ENCODE data around the gene LBHD1. TPM values are rescaled to one million over a fixed set of nuclear protein-coding genes. Genes with fewer than 3 reads are reported as not detected.
A peak's percentile ranks its signal among the peaks of the same experiment; 100 is the strongest.
"Not testable (repeated sequence)": the region's sequence is repeated elsewhere in the genome, so short reads cannot be mapped to it uniquely, and the experiment has no call there.

The LBHD1 gene
- total RNA-seq, 1 donor from 2014 or later, result 1.0 TPM

DNA sequence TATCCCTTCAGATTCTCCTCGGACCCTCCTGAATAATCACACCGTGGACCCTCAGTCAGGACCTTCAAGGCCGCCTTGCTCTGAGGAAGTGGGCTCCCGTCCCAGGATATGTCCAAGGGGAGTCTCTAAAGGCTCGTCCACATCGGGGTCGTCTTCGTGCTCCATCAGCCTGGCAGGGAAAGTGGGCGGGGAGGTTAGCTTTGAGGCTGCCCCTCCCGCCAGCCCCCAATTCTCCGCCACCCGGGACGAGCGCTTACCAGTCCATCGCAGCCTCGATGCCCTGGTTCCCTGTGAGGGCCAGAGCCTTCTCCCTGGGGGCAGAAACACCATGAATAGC lies 6.3 kb upstream of the LBHD1 start:
- Histone ChIP-seq H3K36me3 (ENCODE audit: control insufficient read depth in 3 of 3, insufficient read depth in 3 of 3, low read length in 3 of 3) (peaks cover 19 to 29% (median 19%) of the 10 kb centered on the region in 3 donors), H3K4me3 (ENCODE audit: low read length in 3 of 3) (peak overlapping the region; percentile 78 to 96 (median 93)), H3K27ac (ENCODE audit: low read depth, low read length) (peak overlapping the region; percentile 80), H3K4me1 (ENCODE audit: control insufficient read depth in 3 of 3, insufficient read depth in 3 of 3, low read length in 3 of 3) (peaks cover 24 to 38% (median 29%) of the 10 kb centered on the region in 3 donors), H3K9me3 (ENCODE audit: control insufficient read depth in 3 of 3, low read length in 3 of 3) (no peaks in the 10 kb centered on the region), H3K9ac (ENCODE audit: low read depth in 1 of 3, low read length in 3 of 3) (peak overlapping the region; percentile 91 to 99 (median 97)), H3K27me3 (ENCODE audit: control insufficient read depth in 3 of 3, insufficient read depth in 3 of 3, low read length in 3 of 3) (no peaks in the 10 kb centered on the region)

DNA sequence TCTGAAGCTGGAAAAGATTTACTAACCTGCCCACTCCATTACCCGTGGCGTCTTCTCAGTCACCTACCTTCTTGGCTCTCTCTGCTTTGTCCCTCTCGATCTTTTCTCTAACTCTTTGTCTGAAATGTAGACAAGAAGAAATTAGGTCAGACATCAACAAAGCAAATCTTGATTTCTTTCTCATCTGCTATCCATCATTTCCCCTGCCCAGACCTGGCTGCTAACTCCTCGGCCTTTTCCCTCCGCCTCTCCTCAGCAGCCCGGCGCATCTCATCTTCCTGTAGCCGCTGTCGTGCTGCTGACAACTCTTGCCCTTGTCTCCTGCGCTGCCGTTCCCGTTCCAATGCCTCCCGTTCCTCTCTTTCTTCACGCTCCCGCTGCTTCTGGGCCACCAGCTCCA lies 5.6 kb upstream of the LBHD1 start:
- Histone ChIP-seq H3K4me3 (ENCODE audit: low read length in 3 of 3) (peak overlapping the region; percentile 78 to 96 (median 93)), H3K9me3 (ENCODE audit: control insufficient read depth in 3 of 3, low read length in 3 of 3) (no peaks in the 10 kb centered on the region), H3K4me1 (ENCODE audit: control insufficient read depth in 3 of 3, insufficient read depth in 3 of 3, low read length in 3 of 3) (peaks cover 29 to 45% (median 35%) of the 10 kb centered on the region in 3 donors), H3K27me3 (ENCODE audit: control insufficient read depth in 3 of 3, insufficient read depth in 3 of 3, low read length in 3 of 3) (no peaks in the 10 kb centered on the region), H3K9ac (ENCODE audit: low read depth in 1 of 3, low read length in 3 of 3) (peak overlapping the region; percentile 72 to 99 (median 97)), H3K36me3 (ENCODE audit: control insufficient read depth in 3 of 3, insufficient read depth in 3 of 3, low read length in 3 of 3) (peaks cover 19 to 33% (median 26%) of the 10 kb centered on the region in 3 donors), H3K27ac (ENCODE audit: low read depth, low read length) (peak overlapping the region; percentile 80)

DNA sequence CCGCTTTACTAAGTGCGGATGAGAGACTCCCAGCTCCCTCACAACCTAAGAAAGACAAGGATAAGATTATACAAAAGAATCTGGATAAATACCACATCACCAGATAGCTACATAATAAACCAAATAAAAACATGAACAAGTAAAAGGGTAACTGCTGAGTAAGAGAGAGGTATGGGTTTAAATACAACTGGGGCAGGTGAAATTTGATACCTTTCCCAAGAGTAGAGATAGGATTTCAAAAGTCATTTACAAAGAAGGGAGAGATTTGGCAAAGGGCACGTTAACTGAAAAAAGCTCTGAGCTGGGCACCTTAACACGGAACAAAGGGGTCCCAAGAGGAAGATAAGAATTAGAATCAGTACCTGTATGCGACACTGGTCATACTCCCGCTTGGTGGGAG lies 5.1 kb upstream of the LBHD1 start:
- H3K4me1 ChIP-seq (ENCODE audit: control insufficient read depth in 3 of 3, insufficient read depth in 3 of 3, low read length in 3 of 3), result peaks cover 35 to 50% (median 40%) of the 10 kb centered on the region in 3 donors
- H3K4me3 ChIP-seq (ENCODE audit: low read length in 3 of 3), result peak overlapping the region in 2 of 3 donors; percentile 4 to 78
- peak overlapping the region; percentile 80 for H3K27ac ChIP-seq (ENCODE audit: low read depth, low read length)
- H3K36me3 ChIP-seq (ENCODE audit: control insufficient read depth in 3 of 3, insufficient read depth in 3 of 3, low read length in 3 of 3), result peaks cover 19 to 33% (median 26%) of the 10 kb centered on the region in 3 donors
- H3K9me3 ChIP-seq (ENCODE audit: control insufficient read depth in 3 of 3, low read length in 3 of 3), result no peaks in the 10 kb centered on the region
- H3K9ac ChIP-seq (ENCODE audit: low read depth in 1 of 3, low read length in 3 of 3), result peak overlapping the region; percentile 7 to 99 (median 33)
- H3K27me3 ChIP-seq (ENCODE audit: control insufficient read depth in 3 of 3, insufficient read depth in 3 of 3, low read length in 3 of 3), result no peaks in the 10 kb centered on the region

DNA sequence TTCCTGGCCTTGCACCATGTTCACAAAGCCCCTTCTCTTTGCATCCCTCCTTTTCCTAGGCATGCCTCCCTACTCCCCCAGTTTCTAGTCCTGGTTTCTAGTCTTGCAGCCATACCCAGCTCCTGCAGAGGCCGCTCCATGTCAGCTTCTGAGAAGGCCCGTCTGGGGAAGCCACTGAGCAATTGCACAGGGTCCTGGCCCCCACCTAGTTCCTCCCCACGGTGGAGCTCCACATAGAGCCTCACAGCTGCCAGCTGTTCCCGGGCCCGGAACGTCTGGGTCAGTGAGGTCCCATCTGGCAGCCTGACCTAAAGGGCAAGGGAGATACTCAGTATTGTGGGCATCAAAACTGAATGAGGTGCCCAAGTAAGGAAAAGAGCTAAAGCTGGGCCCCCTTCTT lies 4.6 kb upstream of the LBHD1 start:
- H3K27me3 ChIP-seq (ENCODE audit: control insufficient read depth in 3 of 3, insufficient read depth in 3 of 3, low read length in 3 of 3), result no peaks in the 10 kb centered on the region
- H3K4me3 ChIP-seq (ENCODE audit: low read length in 3 of 3), result peak overlapping the region in 1 of 3 donors; percentile 4
- H3K36me3 ChIP-seq (ENCODE audit: control insufficient read depth in 3 of 3, insufficient read depth in 3 of 3, low read length in 3 of 3), result peaks cover 19 to 33% (median 26%) of the 10 kb centered on the region in 3 donors
- H3K9ac ChIP-seq (ENCODE audit: low read depth in 1 of 3, low read length in 3 of 3), result peak overlapping the region in 2 of 3 donors; percentile 51 to 55
- no peaks in the 10 kb centered on the region for H3K9me3 ChIP-seq (ENCODE audit: control insufficient read depth in 3 of 3, low read length in 3 of 3)
- peaks cover 37 to 52% (median 41%) of the 10 kb centered on the region in 3 donors for H3K4me1 ChIP-seq (ENCODE audit: control insufficient read depth in 3 of 3, insufficient read depth in 3 of 3, low read length in 3 of 3)
- H3K27ac ChIP-seq (ENCODE audit: low read depth, low read length), result no peak overlapping the region

DNA sequence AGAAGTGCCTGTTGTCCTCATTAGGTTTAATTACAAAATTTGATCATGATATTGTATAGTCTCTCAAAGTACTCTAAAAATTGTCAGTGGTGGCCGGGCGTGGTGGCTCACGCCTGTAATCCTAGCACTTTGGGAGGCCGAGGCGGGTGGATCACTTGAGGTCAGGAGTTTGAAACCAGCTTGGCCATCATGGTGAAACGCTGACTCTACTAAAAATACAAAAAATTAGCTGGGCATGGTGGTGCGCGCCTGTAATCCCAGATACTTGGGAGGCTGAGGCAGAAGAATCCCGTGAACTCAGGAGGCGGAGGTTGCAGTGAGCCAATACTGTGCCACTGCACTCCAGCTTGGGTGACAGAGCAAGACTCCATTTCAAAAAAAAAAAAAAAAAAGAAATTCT lies 3.3 kb upstream of the LBHD1 start:
- H3K27me3 ChIP-seq (ENCODE audit: control insufficient read depth in 3 of 3, insufficient read depth in 3 of 3, low read length in 3 of 3); H3K4me3 ChIP-seq (ENCODE audit: low read length in 3 of 3); H3K9me3 ChIP-seq (ENCODE audit: control insufficient read depth in 3 of 3, low read length in 3 of 3); H3K9ac ChIP-seq (ENCODE audit: low read depth in 1 of 3, low read length in 3 of 3); H3K27ac ChIP-seq (ENCODE audit: low read depth, low read length): not testable (repeated sequence)
- H3K36me3 ChIP-seq (ENCODE audit: control insufficient read depth in 3 of 3, insufficient read depth in 3 of 3, low read length in 3 of 3), result peaks cover 19 to 33% (median 26%) of the 10 kb centered on the region in 3 donors
- H3K4me1 ChIP-seq (ENCODE audit: control insufficient read depth in 3 of 3, insufficient read depth in 3 of 3, low read length in 3 of 3), result peaks cover 39 to 48% (median 44%) of the 10 kb centered on the region in 3 donors

DNA sequence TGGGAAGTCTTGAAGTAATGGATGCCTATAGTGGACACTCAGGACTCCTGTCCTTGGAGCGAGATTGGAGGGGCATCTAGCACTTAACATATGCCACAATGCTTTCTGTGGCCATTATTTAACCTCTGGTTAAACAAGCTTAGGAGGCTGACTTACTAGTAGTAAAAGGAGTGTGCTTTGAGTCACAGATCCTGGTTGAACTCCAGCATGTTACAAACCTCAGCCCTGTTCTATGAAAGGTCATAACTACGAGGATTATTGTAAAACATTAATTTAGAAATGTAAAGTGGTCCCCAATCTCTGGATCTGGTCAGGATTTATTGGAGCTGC lies 1.1 kb upstream of the LBHD1 start:
- Histone ChIP-seq H3K36me3 (ENCODE audit: control insufficient read depth in 3 of 3, insufficient read depth in 3 of 3, low read length in 3 of 3) (peaks cover 16 to 32% (median 26%) of the 10 kb centered on the region in 3 donors), H3K27me3 (ENCODE audit: control insufficient read depth in 3 of 3, insufficient read depth in 3 of 3, low read length in 3 of 3) (no peaks in the 10 kb centered on the region), H3K4me3 (ENCODE audit: low read length in 3 of 3) (peak overlapping the region in 1 of 3 donors; percentile 92), H3K9me3 (ENCODE audit: control insufficient read depth in 3 of 3, low read length in 3 of 3) (no peaks in the 10 kb centered on the region), H3K4me1 (ENCODE audit: control insufficient read depth in 3 of 3, insufficient read depth in 3 of 3, low read length in 3 of 3) (peaks cover 41 to 52% (median 51%) of the 10 kb centered on the region in 3 donors), H3K27ac (ENCODE audit: low read depth, low read length) (no peak overlapping the region), H3K9ac (ENCODE audit: low read depth in 1 of 3, low read length in 3 of 3) (peak overlapping the region in 1 of 3 donors; percentile 30)

DNA sequence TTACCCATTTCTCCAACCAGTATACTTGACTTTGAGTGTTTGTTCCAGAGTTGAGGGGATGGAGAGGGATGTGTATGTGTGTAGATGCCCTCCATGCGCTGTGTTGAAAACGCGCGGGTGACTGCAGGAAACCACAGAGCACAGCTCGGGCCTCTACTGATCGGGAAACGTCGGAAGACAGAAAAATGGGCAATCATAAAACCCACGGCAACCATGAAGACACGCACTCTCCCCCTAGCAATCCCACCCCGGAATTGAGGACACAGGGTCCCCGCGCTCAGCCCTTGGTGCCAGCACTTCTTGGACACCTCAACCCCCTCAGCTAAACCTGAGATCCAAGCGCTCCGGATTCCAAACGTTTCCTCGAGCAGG lies 845 bp downstream of the LBHD1 start:
- Histone ChIP-seq H3K36me3 (ENCODE audit: control insufficient read depth in 3 of 3, insufficient read depth in 3 of 3, low read length in 3 of 3) (peaks cover 12 to 24% (median 23%) of the 10 kb centered on the region in 3 donors), H3K9ac (ENCODE audit: low read depth in 1 of 3, low read length in 3 of 3) (peak overlapping the region; percentile 82 to 97 (median 96)), H3K27ac (ENCODE audit: low read depth, low read length) (peak overlapping the region; percentile 86), H3K4me3 (ENCODE audit: low read length in 3 of 3) (peak overlapping the region; percentile 92 to 97 (median 95)), H3K9me3 (ENCODE audit: control insufficient read depth in 3 of 3, low read length in 3 of 3) (no peaks in the 10 kb centered on the region), H3K27me3 (ENCODE audit: control insufficient read depth in 3 of 3, insufficient read depth in 3 of 3, low read length in 3 of 3) (no peaks in the 10 kb centered on the region), H3K4me1 (ENCODE audit: control insufficient read depth in 3 of 3, insufficient read depth in 3 of 3, low read length in 3 of 3) (peaks cover 38 to 49% (median 48%) of the 10 kb centered on the region in 3 donors)

DNA sequence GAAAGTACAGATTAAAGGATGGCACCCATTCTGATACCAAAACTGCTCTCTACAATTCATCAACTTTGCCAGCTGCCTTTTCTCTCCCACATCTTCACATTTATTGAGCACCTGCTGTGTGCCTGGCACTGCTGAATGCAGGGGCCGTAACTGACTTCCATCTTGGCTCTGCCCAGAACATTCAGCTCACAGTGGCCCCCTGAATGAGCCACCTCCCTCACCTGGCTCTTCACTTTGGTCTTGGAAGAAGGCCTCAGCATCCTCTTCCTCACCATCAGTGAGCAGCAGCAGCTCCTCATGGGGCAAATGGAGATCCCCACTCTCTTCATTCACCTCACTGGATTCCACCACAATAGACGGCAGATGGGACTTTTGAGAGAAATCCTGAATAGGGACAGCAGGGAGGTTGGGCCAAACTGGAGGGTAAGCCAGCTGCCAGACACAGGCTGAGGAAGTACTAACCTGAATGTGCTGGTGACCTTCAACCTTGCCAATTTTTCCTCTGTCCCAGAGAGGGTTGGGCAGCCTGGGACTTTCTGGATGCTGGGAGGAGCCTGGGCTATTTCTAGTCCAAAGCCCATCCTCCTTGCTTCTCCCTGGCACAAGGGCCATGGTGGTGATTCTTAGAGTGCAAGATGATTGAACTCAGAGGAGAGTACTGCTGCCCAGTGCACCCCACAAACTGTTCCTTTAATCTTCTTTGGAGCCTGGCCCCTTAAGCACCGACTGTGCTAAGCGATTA lies 2.5 kb downstream of the LBHD1 start:
- Histone ChIP-seq H3K27me3 (ENCODE audit: control insufficient read depth in 3 of 3, insufficient read depth in 3 of 3, low read length in 3 of 3) (no peaks in the 10 kb centered on the region), H3K4me1 (ENCODE audit: control insufficient read depth in 3 of 3, insufficient read depth in 3 of 3, low read length in 3 of 3) (peaks cover 42 to 58% (median 51%) of the 10 kb centered on the region in 3 donors), H3K9ac (ENCODE audit: low read depth in 1 of 3, low read length in 3 of 3) (peak overlapping the region in 2 of 3 donors; percentile 45 to 47), H3K9me3 (ENCODE audit: control insufficient read depth in 3 of 3, low read length in 3 of 3) (no peaks in the 10 kb centered on the region), H3K27ac (ENCODE audit: low read depth, low read length) (no peak overlapping the region), H3K36me3 (ENCODE audit: control insufficient read depth in 3 of 3, insufficient read depth in 3 of 3, low read length in 3 of 3) (peaks cover 14 to 22% (median 17%) of the 10 kb centered on the region in 3 donors), H3K4me3 (ENCODE audit: low read length in 3 of 3) (no peak overlapping the region)

DNA sequence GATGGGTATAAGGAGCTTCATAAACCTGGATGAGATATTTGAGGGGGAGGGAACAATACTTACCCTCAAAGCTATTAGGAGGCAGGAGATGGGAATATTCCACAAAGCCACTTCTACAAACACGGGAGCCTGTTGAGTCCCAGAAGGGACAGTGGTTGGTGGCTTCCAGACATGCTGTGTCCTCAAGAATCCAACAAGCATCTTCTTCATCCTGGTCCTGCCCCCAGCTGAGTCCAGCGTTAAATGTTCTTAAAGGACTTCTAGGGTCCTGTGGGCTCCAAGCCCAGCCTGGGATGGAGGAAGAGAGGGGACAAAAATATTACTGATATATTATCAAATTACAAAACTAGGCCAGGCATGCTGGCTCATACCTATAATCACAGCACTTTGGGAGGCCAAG lies 4.6 kb downstream of the LBHD1 start:
- H3K4me3 ChIP-seq (ENCODE audit: low read length in 3 of 3), result no peak overlapping the region

DNA sequence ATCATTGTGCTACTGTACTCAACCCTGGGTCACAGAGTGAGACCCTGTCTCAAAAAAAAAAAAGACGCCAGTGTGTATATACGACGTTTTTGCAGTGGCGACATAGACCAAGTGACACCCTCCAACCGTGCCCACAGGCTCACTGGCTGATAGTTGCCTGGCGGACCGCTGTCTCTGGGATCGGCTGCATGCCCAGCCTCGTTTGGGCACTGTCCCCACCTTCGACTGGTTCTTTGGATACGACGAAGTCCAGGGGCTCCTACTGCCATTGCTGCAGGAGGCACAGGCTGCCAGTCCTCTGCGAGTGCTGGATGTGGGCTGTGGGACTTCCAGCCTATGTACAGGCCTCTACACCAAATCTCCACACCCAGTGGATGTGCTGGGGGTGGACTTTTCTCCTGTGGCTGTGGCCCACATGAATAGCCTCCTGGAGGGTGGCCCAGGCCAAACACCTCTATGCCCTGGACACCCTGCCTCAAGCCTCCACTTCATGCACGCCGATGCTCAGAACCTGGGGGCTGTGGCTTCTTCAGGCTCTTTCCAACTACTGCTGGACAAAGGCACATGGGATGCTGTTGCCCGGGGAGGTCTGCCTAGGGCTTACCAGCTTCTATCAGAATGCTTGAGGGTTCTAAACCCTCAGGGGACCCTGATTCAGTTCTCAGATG lies 5.7 kb downstream of the LBHD1 start:
- Histone ChIP-seq H3K9ac (ENCODE audit: low read depth in 1 of 3, low read length in 3 of 3) (peak overlapping the region; percentile 88 to 93 (median 91)), H3K27ac (ENCODE audit: low read depth, low read length) (peak overlapping the region; percentile 90), H3K4me1 (ENCODE audit: control insufficient read depth in 3 of 3, insufficient read depth in 3 of 3, low read length in 3 of 3) (peaks cover 30 to 47% (median 44%) of the 10 kb centered on the region in 3 donors), H3K36me3 (ENCODE audit: control insufficient read depth in 3 of 3, insufficient read depth in 3 of 3, low read length in 3 of 3) (peaks cover 15 to 18% (median 16%) of the 10 kb centered on the region in 3 donors), H3K4me3 (ENCODE audit: low read length in 3 of 3) (peak overlapping the region; percentile 95 to 98 (median 97)), H3K9me3 (ENCODE audit: control insufficient read depth in 3 of 3, low read length in 3 of 3) (no peaks in the 10 kb centered on the region), H3K27me3 (ENCODE audit: control insufficient read depth in 3 of 3, insufficient read depth in 3 of 3, low read length in 3 of 3) (no peaks in the 10 kb centered on the region)

More for the DNA sequence above, 4.6 kb downstream of the LBHD1 start:
- Histone ChIP-seq H3K9me3 (ENCODE audit: control insufficient read depth in 3 of 3, low read length in 3 of 3) (no peaks in the 10 kb centered on the region), H3K27ac (ENCODE audit: low read depth, low read length) (no peak overlapping the region), H3K9ac (ENCODE audit: low read depth in 1 of 3, low read length in 3 of 3) (peak overlapping the region in 2 of 3 donors; percentile 9 to 88), H3K4me1 (ENCODE audit: control insufficient read depth in 3 of 3, insufficient read depth in 3 of 3, low read length in 3 of 3) (peaks cover 34 to 52% (median 49%) of the 10 kb centered on the region in 3 donors), H3K36me3 (ENCODE audit: control insufficient read depth in 3 of 3, insufficient read depth in 3 of 3, low read length in 3 of 3) (peaks cover 15 to 17% (median 16%) of the 10 kb centered on the region in 3 donors), H3K27me3 (ENCODE audit: control insufficient read depth in 3 of 3, insufficient read depth in 3 of 3, low read length in 3 of 3) (no peaks in the 10 kb centered on the region)
